Umbilical cord (tissue), 2 donors: Measurements from ENCODE around the gene FETUB. TPM values are rescaled to one million over a fixed set of nuclear protein-coding genes. Genes with fewer than 3 reads are reported as not detected.
A peak's percentile ranks its signal among the peaks of the same experiment; 100 is the strongest.
"Not testable (repeated sequence)": the region's sequence is repeated elsewhere in the genome, so short reads cannot be mapped to it uniquely, and the experiment has no call there.

Source experiments
- DNase-seq: peaks from one replicate; pipeline ENCODE4 v3.0.0-alpha.2; 2015; ENCODE audit warnings: low spot score
- total RNA-seq: library from RNA; depleted of rRNA; stranded (reverse); fragments of >200 nt; gene quantifications from one replicate; pipeline ENCODE4 v1.2.3, GENCODE V29; 2014; ENCODE audit warnings: low replicate concordance; ENCODE audit not compliant: insufficient read depth

FETUB gene
- total RNA-seq, 1 donor from 2014 or later = 1.2 TPM

GRCh38 chr3:186613637-186614265, 26.4 kb upstream of the FETUB start:
- no peak for DNase-seq

- no peak for DNase-seq
Observed at GRCh38 chr3:186614266-186614596, 26.0 kb upstream of the FETUB start.

- DNase-seq = peak; percentile 76
Observed at GRCh38 chr3:186614597-186615483, 25.4 kb upstream of the FETUB start.

- DNase-seq = no peak
Observed at GRCh38 chr3:186616299-186616617, 23.9 kb upstream of the FETUB start.

GRCh38 chr3:186617036-186617946, 22.9 kb upstream of the FETUB start:
- peak; percentile 92 for DNase-seq

- DNase-seq = no peak
Observed at GRCh38 chr3:186618318-186618938, 21.8 kb upstream of the FETUB start.

- DNase-seq = no peak
Observed at GRCh38 chr3:186619787-186620212, 20.4 kb upstream of the FETUB start.

- DNase-seq = no peak
Observed at GRCh38 chr3:186620213-186621092, 19.7 kb upstream of the FETUB start.

GRCh38 chr3:186621894-186622650, 18.1 kb upstream of the FETUB start:
- no peak for DNase-seq

GRCh38 chr3:186622651-186623310, 17.4 kb upstream of the FETUB start:
- no peak for DNase-seq

GRCh38 chr3:186624598-186624997, 15.6 kb upstream of the FETUB start:
- no peak for DNase-seq

GRCh38 chr3:186625600-186626042, 14.6 kb upstream of the FETUB start:
- DNase-seq = no peak

GRCh38 chr3:186626254-186626847, 13.8 kb upstream of the FETUB start:
- no peak for DNase-seq

- no peak for DNase-seq
Observed at GRCh38 chr3:186627852-186628414, 12.3 kb upstream of the FETUB start.

GRCh38 chr3:186628756-186629155, 11.4 kb upstream of the FETUB start:
- no peak for DNase-seq

- no peak for DNase-seq
Observed at GRCh38 chr3:186630950-186631641, 9.1 kb upstream of the FETUB start.

- DNase-seq = no peak
Observed at GRCh38 chr3:186633481-186633880, 6.7 kb upstream of the FETUB start.

- not testable (repeated sequence) for DNase-seq
Observed at GRCh38 chr3:186634207-186634606, 6.0 kb upstream of the FETUB start.
